Measurements from ENCODE around the gene PARD3. TPM values are rescaled to one million over a fixed set of nuclear protein-coding genes. Genes with fewer than 3 reads are reported as not detected.

Gene PARD3
- total RNA-seq, 4 donors from 2014 or later, result 42.6 to 63.6 (median 55.2) TPM

- DNase-seq (ENCODE audit: low spot score in 2 of 2), result no peak
- no peaks in the 10 kb centered on the region for H3K36me3 ChIP-seq
- WGBS, 2 donors, result 73 to 75% methylated on average over 2 of the region's 2 CpGs
- H3K27me3 ChIP-seq, result no peaks in the 10 kb centered on the region
- TF ChIP-seq POLR2A (IDR thresholded peaks at IDR 0.05) (no peak), CTCF (IDR thresholded peaks at IDR 0.05) (no peak), EP300 (IDR thresholded peaks at IDR 0.05) (no peak)
- H3K9me3 ChIP-seq, result no peaks in the 10 kb centered on the region
- H3K27ac ChIP-seq, result no peak overlapping the region
- no peaks in the 10 kb centered on the region for H3K4me1 ChIP-seq
- H3K4me3 ChIP-seq, result no peak overlapping the region
Measured at GRCh38 chr10:34593374-34593890, 221.7 kb downstream of the PARD3 start.

- no peaks in the 10 kb centered on the region for H3K36me3 ChIP-seq
- no peaks in the 10 kb centered on the region for H3K27me3 ChIP-seq
- H3K4me1 ChIP-seq, result no peaks in the 10 kb centered on the region
- WGBS, 2 donors, result 90 to 91% methylated on average over 5 of the region's 5 CpGs
- no peak overlapping the region for H3K4me3 ChIP-seq
- no peak for TF ChIP-seq EP300 (IDR thresholded peaks at IDR 0.05)
- TF ChIP-seq POLR2A (IDR thresholded peaks at IDR 0.05), result no peak
- no peak for TF ChIP-seq CTCF (IDR thresholded peaks at IDR 0.05)
- no peaks in the 10 kb centered on the region for H3K9me3 ChIP-seq
- DNase-seq (ENCODE audit: low spot score in 2 of 2), result no peak
- no peak overlapping the region for H3K27ac ChIP-seq
Measured at GRCh38 chr10:34590793-34591192, 224.3 kb downstream of the PARD3 start.

GRCh38 chr10:34589275-34589674 is 225.8 kb downstream of the PARD3 start:
- 90 to 91% methylated on average over 3 of the region's 3 CpGs for WGBS, 2 donors
- H3K27ac ChIP-seq, result no peak overlapping the region
- H3K27me3 ChIP-seq, result no peaks in the 10 kb centered on the region
- TF ChIP-seq CTCF (IDR thresholded peaks at IDR 0.05) (no peak), POLR2A (IDR thresholded peaks at IDR 0.05) (no peak), EP300 (IDR thresholded peaks at IDR 0.05) (no peak)
- H3K36me3 ChIP-seq, result no peaks in the 10 kb centered on the region
- H3K4me1 ChIP-seq, result peaks cover 0 to 5% (median 2%) of the 10 kb centered on the region in 4 donors
- H3K4me3 ChIP-seq, result no peak overlapping the region
- no peaks in the 10 kb centered on the region for H3K9me3 ChIP-seq
- DNase-seq (ENCODE audit: low spot score in 2 of 2), result no peak

GRCh38 chr10:34587680-34588019 is 227.4 kb downstream of the PARD3 start:
- no peak overlapping the region for H3K4me3 ChIP-seq
- 82 to 85% methylated on average over 6 of the region's 6 CpGs for WGBS, 2 donors

More at GRCh38 chr10:34587680-34588019, 227.4 kb downstream of the PARD3 start:
- H3K4me1 ChIP-seq, result peaks cover 0 to 18% (median 6%) of the 10 kb centered on the region in 4 donors
- DNase-seq (ENCODE audit: low spot score in 2 of 2), result no peak
- H3K27ac ChIP-seq, result no peak overlapping the region
- no peaks in the 10 kb centered on the region for H3K36me3 ChIP-seq
- no peaks in the 10 kb centered on the region for H3K27me3 ChIP-seq
- TF ChIP-seq CTCF (IDR thresholded peaks at IDR 0.05) (no peak), POLR2A (IDR thresholded peaks at IDR 0.05) (no peak), EP300 (IDR thresholded peaks at IDR 0.05) (no peak)
- no peaks in the 10 kb centered on the region for H3K9me3 ChIP-seq
